Neural cell (in vitro differentiated cells): ENCODE measurements around the gene PCNX1.

Experiments
- EP300 ChIP-seq: fragments of 450-650 bp; conservative IDR thresholded peaks from 2 replicates; pipeline ENCODE4 v1.6.1; 2014; ENCODE audit warnings: antibody characterized with exemption, mild to moderate bottlenecking, moderate library complexity; ENCODE audit not compliant: poor library complexity, severe bottlenecking
- EZH2 ChIP-seq: fragments of 200-600, 300-800 bp; shearing (Covaris generic), sonication (generic); IDR thresholded peaks from 2 replicates; pipeline ENCODE4 v1.6.1; 2014; ENCODE audit warnings: antibody characterized with exemption, low read length, borderline replicate concordance, mild to moderate bottlenecking; ENCODE audit not compliant: insufficient read depth, poor library complexity, severe bottlenecking
- MXI1 ChIP-seq: fragments of 450-650 bp; conservative IDR thresholded peaks from 2 replicates; pipeline ENCODE4 v1.6.1; 2014; ENCODE audit warnings: antibody characterized with exemption, mild to moderate bottlenecking; ENCODE audit not compliant: poor library complexity, severe bottlenecking
- POLR2AphosphoS5 ChIP-seq: IDR thresholded peaks from 2 replicates; pipeline ENCODE4 v1.6.1; 2012
- RAD21 ChIP-seq: fragments of 450-650 bp; conservative IDR thresholded peaks from 2 replicates; pipeline ENCODE4 v1.6.1; 2014; ENCODE audit warnings: antibody characterized with exemption, mild to moderate bottlenecking, moderate library complexity
- SMC3 ChIP-seq: fragments of 450-650 bp; conservative IDR thresholded peaks from 2 replicates; pipeline ENCODE4 v1.6.1; 2014; ENCODE audit warnings: antibody characterized with exemption, mild to moderate bottlenecking, moderate library complexity; ENCODE audit not compliant: poor library complexity
- TAF1 ChIP-seq: IDR thresholded peaks from 2 replicates; pipeline ENCODE4 v1.6.1; 2012; ENCODE audit warnings: low read depth
- TF ChIP-seq, protein P1 (sequence below): fragments of 450-650 bp; IDR thresholded peaks from 2 replicates; pipeline ENCODE4 v1.5.1; 2014; ENCODE audit warnings: antibody characterized with exemption, mild to moderate bottlenecking, moderate library complexity; ENCODE audit not compliant: poor library complexity, severe bottlenecking

DNA sequence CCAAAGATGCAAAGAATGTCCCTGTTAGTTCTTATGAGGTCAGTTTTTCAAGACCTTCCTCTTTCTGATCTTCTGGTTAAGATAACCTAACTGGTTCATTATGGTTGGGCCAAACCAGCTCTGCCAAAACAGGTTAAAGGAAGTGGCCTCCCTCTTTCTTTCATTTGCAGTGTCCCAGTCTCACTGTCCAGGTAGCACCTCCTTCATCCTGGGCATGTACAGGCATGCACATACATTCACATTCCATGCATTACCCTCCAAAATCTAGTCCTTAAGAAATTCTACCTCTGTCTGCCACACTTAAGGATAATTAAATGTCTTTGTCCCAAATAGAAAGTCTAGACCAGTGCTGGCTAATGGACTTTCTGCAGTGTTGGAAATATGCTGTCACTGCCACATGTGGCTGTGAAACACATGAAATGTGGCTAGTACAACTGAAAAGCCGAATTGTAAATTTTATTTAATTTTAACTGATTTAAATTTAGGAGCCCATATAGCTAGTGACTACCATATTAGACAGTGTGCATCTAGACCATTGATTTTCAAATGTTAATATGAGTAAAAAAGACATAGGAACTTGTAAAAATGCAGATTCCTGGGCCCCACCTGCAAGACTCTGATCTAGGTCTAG, 169.3 kb downstream of the PCNX1 start:
- TF ChIP-seq, protein P1, sequence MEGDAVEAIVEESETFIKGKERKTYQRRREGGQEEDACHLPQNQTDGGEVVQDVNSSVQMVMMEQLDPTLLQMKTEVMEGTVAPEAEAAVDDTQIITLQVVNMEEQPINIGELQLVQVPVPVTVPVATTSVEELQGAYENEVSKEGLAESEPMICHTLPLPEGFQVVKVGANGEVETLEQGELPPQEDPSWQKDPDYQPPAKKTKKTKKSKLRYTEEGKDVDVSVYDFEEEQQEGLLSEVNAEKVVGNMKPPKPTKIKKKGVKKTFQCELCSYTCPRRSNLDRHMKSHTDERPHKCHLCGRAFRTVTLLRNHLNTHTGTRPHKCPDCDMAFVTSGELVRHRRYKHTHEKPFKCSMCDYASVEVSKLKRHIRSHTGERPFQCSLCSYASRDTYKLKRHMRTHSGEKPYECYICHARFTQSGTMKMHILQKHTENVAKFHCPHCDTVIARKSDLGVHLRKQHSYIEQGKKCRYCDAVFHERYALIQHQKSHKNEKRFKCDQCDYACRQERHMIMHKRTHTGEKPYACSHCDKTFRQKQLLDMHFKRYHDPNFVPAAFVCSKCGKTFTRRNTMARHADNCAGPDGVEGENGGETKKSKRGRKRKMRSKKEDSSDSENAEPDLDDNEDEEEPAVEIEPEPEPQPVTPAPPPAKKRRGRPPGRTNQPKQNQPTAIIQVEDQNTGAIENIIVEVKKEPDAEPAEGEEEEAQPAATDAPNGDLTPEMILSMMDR = no peak
- no peak for TF ChIP-seq POLR2AphosphoS5
- TF ChIP-seq EP300 = no peak
- TF ChIP-seq EZH2 = no peak
- no peak for TF ChIP-seq SMC3
- TF ChIP-seq RAD21 = no peak
- no peak for TF ChIP-seq TAF1
- no peak for TF ChIP-seq MXI1
